K562 (cell line): Measurements from ENCODE around the gene PLCB3. TPM values are rescaled to one million over a fixed set of nuclear protein-coding genes. Genes with fewer than 3 reads are reported as not detected.
"Not testable (repeated sequence)": the region's sequence is repeated elsewhere in the genome, so short reads cannot be mapped to it uniquely, and the experiment has no call there.

Experiments
- ATAC-seq: fragments of 200-7000 bp; cut with Tn5 transposase; 3 replicates; pipeline ENCODE4 v1.9.1; 2020; ENCODE audit warnings: moderate library complexity
- BruUV-seq: library from RNA; stranded (reverse); fragments of 400-500 nt; replicated peaks from 2 replicates; lab custom pipeline; 2021; lab: Mats Ljungman, UMichigan
- CTCF ChIA-PET: fragments of 300-600 bp; formaldehyde crosslinking; extraction: SDS; loops from one replicate; lab custom pipeline; 2021; ENCODE audit warnings: low intra/inter-chr PET ratio; lab: Yijun Ruan, JAX
- POLR2A ChIA-PET: fragments of 300-600, 350-650 bp; sonication (Branson Sonifier 250); formaldehyde crosslinking; extraction: SDS; loops from one replicate; lab custom pipeline; 2021; ENCODE audit warnings: antibody characterized with exemption, inconsistent platforms; lab: Yijun Ruan, JAX
- DNase-seq, 4 experiments: peaks; one replicate each; pipeline versions ENCODE4 v3.0.0 to v3.0.0-alpha.2; 2011 to 2018; ENCODE audit warnings: low spot score in 3 of 4, mixed read lengths in 3 of 4; ENCODE audit errors: extremely low read depth in 1 of 4
- FAIRE-seq: peaks from 2 replicates; lab custom pipeline; 2011; peaks lifted over from hg19 to GRCh38; lab: Jason Lieb, UNC
- H2AFZ ChIP-seq: 2 replicates; pipeline ENCODE4 v1.6.0; 2011; ENCODE audit warnings: low read depth, low read length, control low read depth, inconsistent platforms
- H3K27ac ChIP-seq: fragments of 200-600 bp; 3 replicates; pipeline ENCODE4 v1.8.0; 2011; ENCODE audit warnings: low read depth, mild to moderate bottlenecking, control low read depth, inconsistent platforms, low read length, moderate library complexity, mixed read lengths; ENCODE audit errors: extremely low read depth
- H3K27me3 ChIP-seq, 2 experiments: fragments of 300-600 bp in 1 of 2; 2 replicates in 1 of 2; 3 replicates in 1 of 2; pipeline versions ENCODE4 v1.6.0 to v1.8.0; 2011; ENCODE audit warnings: inconsistent platforms in 2 of 2, low read length in 2 of 2, mild to moderate bottlenecking in 1 of 2, mixed read lengths in 1 of 2, moderate library complexity in 1 of 2; ENCODE audit not compliant: control insufficient read depth in 2 of 2, insufficient read depth in 2 of 2
- H3K36me3 ChIP-seq: fragments of 300-600 bp; 3 replicates; pipeline ENCODE4 v1.8.0; 2011; ENCODE audit warnings: mild to moderate bottlenecking, low read length, inconsistent platforms; ENCODE audit not compliant: control insufficient read depth, insufficient read depth
- H3K4me1 ChIP-seq, 2 experiments: fragments of 200-600 bp in 1 of 2; replicated peaks in 1 of 2; 2 replicates in 1 of 2; 3 replicates in 1 of 2; pipeline versions ENCODE4 v1.5.1 to v1.8.0; 2011; ENCODE audit warnings: inconsistent platforms in 2 of 2, low read length in 2 of 2, mild to moderate bottlenecking in 1 of 2, mixed read lengths in 1 of 2, moderate library complexity in 1 of 2; ENCODE audit not compliant: control insufficient read depth in 2 of 2, insufficient read depth in 2 of 2
- H3K4me2 ChIP-seq: 2 replicates; pipeline ENCODE4 v1.6.1; 2011; ENCODE audit warnings: low read length, control low read depth, inconsistent platforms, mixed read lengths; ENCODE audit not compliant: insufficient read depth
- H3K4me3 ChIP-seq: fragments of 200-600 bp; sonication (generic), shearing (Covaris generic); 2 replicates; pipeline ENCODE4 v1.5.1; 2016; ENCODE audit warnings: control low read depth, inconsistent platforms
- H3K79me2 ChIP-seq: fragments of 200-600 bp; 3 replicates; pipeline ENCODE4 v1.8.0; 2011; ENCODE audit warnings: low read length, inconsistent platforms; ENCODE audit not compliant: control insufficient read depth, insufficient read depth
- H3K9ac ChIP-seq, 2 experiments: 2 replicates each; pipeline versions ENCODE4 v1.6.0 to v1.6.1; 2011; ENCODE audit warnings: low read depth in 2 of 2, low read length in 2 of 2, control low read depth in 1 of 2, inconsistent platforms in 1 of 2, mild to moderate bottlenecking in 1 of 2, mixed read lengths in 1 of 2; ENCODE audit not compliant: insufficient read depth in 1 of 2
- H3K9me1 ChIP-seq: one replicate; pipeline ENCODE4 v1.6.0; 2011; ENCODE audit warnings: inconsistent platforms, mild to moderate bottlenecking, low read length, moderate library complexity; ENCODE audit not compliant: control insufficient read depth, insufficient read depth
- H3K9me3 ChIP-seq: replicated peaks from 2 replicates; pipeline ENCODE4 v1.5.1; 2011; ENCODE audit warnings: low read depth, low read length, inconsistent platforms; ENCODE audit not compliant: control insufficient read depth, insufficient read depth
- H4K20me1 ChIP-seq: replicated peaks from 2 replicates; pipeline ENCODE4 v1.6.1; 2011; ENCODE audit warnings: low read length, inconsistent platforms, mixed read lengths; ENCODE audit not compliant: control insufficient read depth, insufficient read depth
- HNRNPL ChIP-seq: fragments of 200-400 bp; formaldehyde crosslinking; IDR thresholded peaks from 2 replicates; pipeline ENCODE4 v1.6.1; 2017; ENCODE audit warnings: low read depth, mild to moderate bottlenecking, low read length
- KDM5B ChIP-seq: fragments of 200-600 bp; sonication (generic); IDR thresholded peaks from 2 replicates; pipeline ENCODE4 v1.6.1; 2012; ENCODE audit warnings: low read depth, mild to moderate bottlenecking, moderate library complexity, low read length, control low read depth, inconsistent platforms; ENCODE audit not compliant: insufficient replicate concordance
- MAZ ChIP-seq, 2 experiments: fragments of 450-650 bp in 1 of 2; sonication (generic) in 1 of 2; formaldehyde crosslinking; IDR thresholded peaks in 1 of 2; conservative IDR thresholded peaks in 1 of 2; 2 replicates each; pipeline versions ENCODE4 v1.4.0 to v1.5.0; 2020; ENCODE audit warnings: mild to moderate bottlenecking in 1 of 2, missing genetic modification reagents in 1 of 2
- MYNN ChIP-seq, 2 experiments: sonication (generic); formaldehyde crosslinking in 1 of 2; IDR thresholded peaks; 2 replicates each; pipeline versions ENCODE4 v1.5.0 to v1.6.1; 2016 to 2020; ENCODE audit warnings: antibody characterized with exemption in 1 of 2, missing genetic modification reagents in 1 of 2
- POLR2A ChIP-seq: fragments of 450-650 bp; conservative IDR thresholded peaks from 2 replicates; pipeline ENCODE4 v1.6.1; 2016
- POLR2AphosphoS2 ChIP-seq: IDR thresholded peaks from 2 replicates; pipeline ENCODE4 v1.6.1; 2012; ENCODE audit warnings: low read length, improper control_type of control experiment
- POLR2AphosphoS5 ChIP-seq: IDR thresholded peaks from 2 replicates; pipeline ENCODE4 v1.6.1; 2011; ENCODE audit warnings: mild to moderate bottlenecking, low read depth, low read length, moderate library complexity; ENCODE audit not compliant: control insufficient read depth, insufficient read depth
- POLR2G ChIP-seq: fragments of 200-400 bp; formaldehyde crosslinking; IDR thresholded peaks from 2 replicates; pipeline ENCODE4 v1.6.1; 2017; ENCODE audit warnings: low read depth, mild to moderate bottlenecking, antibody characterized with exemption, low read length, moderate library complexity
- RBFOX2 ChIP-seq: fragments of 200-400 bp; formaldehyde crosslinking; IDR thresholded peaks from 2 replicates; pipeline ENCODE4 v1.6.1; 2017; ENCODE audit warnings: low read depth, mild to moderate bottlenecking, low read length, moderate library complexity
- RBM22 ChIP-seq: fragments of 200-400 bp; formaldehyde crosslinking; IDR thresholded peaks from 2 replicates; pipeline ENCODE4 v1.6.1; 2018; ENCODE audit warnings: low read length, low read depth; ENCODE audit not compliant: poor library complexity, severe bottlenecking
- SUPT5H ChIP-seq: fragments of 450-650 bp; IDR thresholded peaks from 2 replicates; pipeline ENCODE4 v1.6.1; 2016
- ZBTB7A ChIP-seq: IDR thresholded peaks from 2 replicates; pipeline ENCODE4 v1.6.1; 2011; ENCODE audit warnings: low read depth, mild to moderate bottlenecking, low read length, moderate library complexity, borderline replicate concordance; ENCODE audit not compliant: control insufficient read depth
- WGBS: fragments of 100-300 bp; shearing (Covaris generic); methylation state at CpG from one replicate; pipeline ENCODE4 v1.1.6; 2016; ENCODE audit warnings: low coverage, mixed read lengths; ENCODE audit not compliant: insufficient coverage; ENCODE audit errors: missing lambda C conversion rate; 5-methylcytosine and 5-hydroxymethylcytosine counted together
- in situ Hi-C: fragments of 300-500 bp; cut with MboI; formaldehyde crosslinking; loops from 4 replicates; pipeline ENCODE4 v1.15.0; 2018; ENCODE audit warnings: inconsistent platforms, mixed read lengths
- intact Hi-C: fragments of 100-400 bp; cut with micrococcal nuclease; formaldehyde crosslinking; loops from 2 replicates; pipeline ENCODE4 v1.14.2; 2022
- polyA plus RNA-seq, 8 experiments: library from polyadenylated mRNA; depleted of rRNA in 4 of 8; stranded (reverse) in 5 of 8; unstranded in 3 of 8; fragments of >200 nt; fragmentation: Nextera tagmentation in 2 of 8; fragmentation: Illumina TruSeq in 1 of 8; extraction: Ambion mirVana in 2 of 8; extraction: Trizol in 1 of 8; gene quantifications; 2 replicates each; pipeline versions ENCODE4 v1.2.1 to v1.2.3, GENCODE V29; 2011 to 2014; ENCODE audit warnings: inconsistent platforms in 1 of 8, missing spikeins in 1 of 8
- total RNA-seq, 7 experiments: library from RNA; depleted of rRNA in 6 of 7; stranded (reverse); fragments of >200 nt in 6 of 7; fragmentation: Illumina TruSeq in 2 of 7; extraction: Trizol in 2 of 7; gene quantifications; 2 replicates each; pipeline versions ENCODE4 v1.2.1 to v1.2.3, GENCODE V29; 2011 to 2021; ENCODE audit warnings: low replicate concordance in 1 of 7

The PLCB3 gene
- total and polyA plus RNA-seq, 9 of the 15 experiments (the other 6 are each of a cell fraction or from before 2014, with no cell fraction given): 0.31 to 44.8 (median 14.6) TPM

DNA sequence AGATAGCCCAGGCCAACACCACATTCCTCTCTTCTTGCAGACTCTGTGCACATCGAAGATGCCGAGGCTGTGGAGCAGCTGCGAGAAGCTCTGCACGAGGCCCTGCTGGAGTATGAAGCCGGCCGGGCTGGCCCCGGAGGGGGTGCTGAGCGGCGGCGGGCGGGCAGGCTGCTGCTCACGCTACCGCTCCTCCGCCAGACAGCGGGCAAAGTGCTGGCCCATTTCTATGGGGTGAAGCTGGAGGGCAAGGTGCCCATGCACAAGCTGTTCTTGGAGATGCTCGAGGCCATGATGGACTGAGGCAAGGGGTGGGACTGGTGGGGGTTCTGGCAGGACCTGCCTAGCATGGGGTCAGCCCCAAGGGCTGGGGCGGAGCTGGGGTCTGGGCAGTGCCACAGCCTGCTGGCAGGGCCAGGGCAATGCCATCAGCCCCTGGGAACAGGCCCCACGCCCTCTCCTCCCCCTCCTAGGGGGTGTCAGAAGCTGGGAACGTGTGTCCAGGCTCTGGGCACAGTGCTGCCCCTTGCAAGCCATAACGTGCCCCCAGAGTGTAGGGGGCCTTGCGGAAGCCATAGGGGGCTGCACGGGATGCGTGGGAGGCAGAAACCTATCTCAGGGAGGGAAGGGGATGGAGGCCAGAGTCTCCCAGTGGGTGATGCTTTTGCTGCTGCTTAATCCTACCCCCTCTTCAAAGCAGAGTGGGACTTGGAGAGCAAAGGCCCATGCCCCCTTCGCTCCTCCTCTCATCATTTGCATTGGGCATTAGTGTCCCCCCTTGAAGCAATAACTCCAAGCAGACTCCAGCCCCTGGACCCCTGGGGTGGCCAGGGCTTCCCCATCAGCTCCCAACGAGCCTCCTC, 64.6 kb downstream of the PLCB3 start:
- H3K4me3 ChIP-seq: peak overlapping the region; percentile 94
- BruUV-seq; intact Hi-C loops; H4K20me1 ChIP-seq; H3K27me3 ChIP-seq; H3K9me3 ChIP-seq; H2AFZ ChIP-seq; ATAC-seq; DNase-seq; FAIRE-seq; in situ Hi-C loops; H3K9me1 ChIP-seq; TF ChIP-seq MYNN (CRISPR knock-in tag; IDR thresholded peaks at IDR 0.05): not testable (repeated sequence)
- H3K4me2 ChIP-seq: peak overlapping the region; percentile 95
- H3K4me1 ChIP-seq: peaks cover 8 to 63% of the 10 kb centered on the region in 2 experiments; a peak in 4 of 5 replicates
- H3K36me3 ChIP-seq: peaks cover 62% of the 10 kb centered on the region
- 72% methylated on average over 15 of the region's 25 CpGs for WGBS
- H3K27ac ChIP-seq: peak overlapping the region; percentile 99; the same call in 1 of the 3 replicates
- peaks cover 45% of the 10 kb centered on the region for H3K79me2 ChIP-seq
- ChIA-PET CTCF (interaction anchor here (2.7 kb wide), 1 partner anchor 39 kb away, joined by 19 read pairs; no protein-coding TSS in a partner anchor), POLR2A (interaction anchor here (0.8 to 2.5 kb wide), 2 partner anchors 9 to 39 kb away, joined by 3 to 10 read pairs; no protein-coding TSS in a partner anchor)
- TF ChIP-seq RBFOX2: peak; percentile 58
- TF ChIP-seq MYNN (IDR thresholded peaks at IDR 0.05): peak; percentile 58; the same call in 1 of the 2 replicates
- TF ChIP-seq POLR2G: peak; percentile 78
- peak in 1 of 2 experiments; percentile 47; a peak in 2 of 4 replicates for TF ChIP-seq MAZ (CRISPR knock-in tag; conservative IDR thresholded peaks at IDR 0.05 in 1 of 2, IDR thresholded peaks at IDR 0.05 in 1 of 2)
- peak; percentile 1; the same call in 1 of the 2 replicates for TF ChIP-seq POLR2A
- TF ChIP-seq POLR2AphosphoS5: peak; percentile 50; the same call in 1 of the 2 replicates
- TF ChIP-seq RBM22: peak; percentile 16
- peak; percentile 44 for TF ChIP-seq KDM5B
- peak; percentile 5; the same call in 1 of the 2 replicates for TF ChIP-seq SUPT5H
- 0 out of 2 replicates have a peak, but pooled peaks have one; percentile 41 for TF ChIP-seq HNRNPL
- TF ChIP-seq ZBTB7A: 0 out of 2 replicates have a peak, but pooled peaks have one; percentile 15
- TF ChIP-seq POLR2AphosphoS2: peak; percentile 43; the same call in 1 of the 2 replicates
- H3K9ac ChIP-seq: peak overlapping the region; percentile 86 to 94; a peak in 3 of 4 replicates
